HG02623 (cell line): Measurements from ENCODE around the gene NUDT2.

Experiments
- ATAC-seq: cut with Tn5 transposase; IDR thresholded peaks from one replicate; pipeline ENCODE4 v1.9.1; 2021; ENCODE audit warnings: moderate library complexity; ENCODE audit not compliant: unreplicated experiment

The NUDT2 gene

GRCh38 chr9:34370335-34370969 is 41.1 kb downstream of the NUDT2 start:
- ATAC-seq: no peak

DNA sequence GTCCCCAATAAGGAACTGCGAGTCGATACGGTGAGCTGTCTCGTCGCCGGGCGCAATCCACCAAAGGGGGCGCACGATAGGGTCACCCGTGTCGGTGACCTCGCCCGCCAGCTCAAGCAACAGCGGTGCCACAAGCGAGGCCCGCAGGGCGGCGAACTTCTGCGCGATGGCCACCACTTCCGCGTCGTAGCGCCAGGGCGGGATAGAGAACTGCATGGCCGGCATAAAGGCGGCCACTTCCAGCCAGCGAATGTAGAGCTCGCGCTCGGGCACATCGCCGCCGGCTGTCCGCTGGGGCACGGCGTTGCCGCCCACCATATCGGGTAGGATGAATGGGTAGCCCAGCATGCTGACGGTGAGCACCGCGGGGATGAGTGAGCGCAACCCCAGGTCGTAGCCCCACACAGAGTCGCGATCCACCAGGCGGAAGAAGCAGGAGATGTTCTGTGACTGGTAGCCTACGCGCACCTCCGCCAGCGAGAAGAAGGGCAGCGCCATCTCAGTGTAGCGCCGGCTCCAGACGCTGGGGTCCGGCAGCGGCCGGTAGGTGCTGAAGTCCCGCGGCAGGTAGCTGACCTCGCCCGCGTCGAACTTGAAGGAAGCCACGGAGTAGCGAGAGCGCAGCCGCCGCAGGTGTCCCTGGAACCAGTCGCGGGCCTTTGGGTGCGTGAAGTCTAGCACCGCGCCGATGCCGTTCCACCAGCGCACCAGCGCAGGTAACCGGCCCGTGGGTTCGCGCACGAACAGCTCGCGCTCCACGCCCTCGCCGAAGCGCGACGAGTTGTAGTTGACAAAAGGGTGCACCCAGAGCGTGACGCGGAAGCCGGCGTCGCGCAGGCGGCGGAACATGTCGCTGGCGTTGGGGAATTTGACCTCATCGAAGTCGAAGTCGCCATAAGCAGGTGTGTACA is 41.9 kb downstream of the NUDT2 start:
- ATAC-seq: no peak

DNA sequence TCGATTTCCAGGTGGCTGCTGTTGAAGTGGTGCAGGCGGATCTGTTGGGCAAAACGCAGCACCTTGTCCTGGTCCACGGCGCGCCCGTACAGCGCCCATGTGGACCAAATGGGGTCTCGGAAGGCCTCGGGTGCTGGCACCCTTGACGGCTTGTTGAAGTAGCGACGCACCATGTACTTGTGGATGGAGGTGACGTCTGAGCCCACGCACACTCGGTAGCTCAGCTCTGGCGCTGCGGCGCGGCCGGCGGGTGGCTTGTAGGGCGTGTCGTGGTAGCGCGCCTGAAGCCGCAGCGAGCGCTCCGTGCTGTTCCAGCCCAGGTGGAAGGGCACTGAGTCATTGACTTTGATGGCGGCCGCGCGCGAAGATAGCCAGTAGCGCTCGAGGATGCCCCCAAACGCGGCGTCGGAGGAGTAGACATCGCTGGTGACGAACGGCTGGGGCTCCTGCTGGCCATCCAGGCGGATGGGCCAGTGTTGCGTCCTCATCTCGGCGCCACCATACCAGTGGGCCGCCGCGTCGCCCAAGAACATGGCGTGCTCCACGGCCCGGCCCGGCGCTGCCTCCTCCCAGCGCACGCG is 42.6 kb downstream of the NUDT2 start:
- no peak for ATAC-seq

DNA sequence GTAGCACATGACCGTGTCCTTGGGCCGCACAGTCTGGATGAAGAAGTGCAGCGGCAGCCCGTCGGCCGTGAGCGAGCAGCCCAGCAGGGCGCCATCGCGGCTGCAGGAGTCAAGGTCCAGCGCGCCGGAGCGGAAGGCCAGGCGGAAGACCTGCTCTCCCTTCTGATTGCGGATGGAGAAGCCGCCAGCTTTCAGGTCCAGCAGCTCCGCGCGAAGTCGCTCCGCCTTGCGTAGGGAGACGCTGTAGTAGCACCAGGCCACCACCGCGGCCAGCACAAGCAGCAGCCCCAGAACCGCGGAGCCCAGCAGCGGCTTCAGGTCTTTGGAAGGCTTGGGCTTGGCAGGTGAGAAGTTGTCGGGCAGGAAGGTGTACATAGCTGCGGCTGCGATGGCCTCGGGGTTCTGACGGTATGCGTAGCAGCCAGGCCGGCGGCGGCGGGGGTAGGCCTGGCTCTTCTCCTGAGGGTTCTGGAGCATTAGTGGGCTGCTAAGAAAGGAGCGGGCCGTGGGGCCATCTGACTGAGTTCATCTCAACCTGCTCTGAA is 43.2 kb downstream of the NUDT2 start:
- no peak for ATAC-seq

- ATAC-seq: no peak
Observed at GRCh38 chr9:34373749-34374148, 44.4 kb downstream of the NUDT2 start.

- ATAC-seq: no peak
Observed at GRCh38 chr9:34374339-34374738, 45.0 kb downstream of the NUDT2 start.

DNA sequence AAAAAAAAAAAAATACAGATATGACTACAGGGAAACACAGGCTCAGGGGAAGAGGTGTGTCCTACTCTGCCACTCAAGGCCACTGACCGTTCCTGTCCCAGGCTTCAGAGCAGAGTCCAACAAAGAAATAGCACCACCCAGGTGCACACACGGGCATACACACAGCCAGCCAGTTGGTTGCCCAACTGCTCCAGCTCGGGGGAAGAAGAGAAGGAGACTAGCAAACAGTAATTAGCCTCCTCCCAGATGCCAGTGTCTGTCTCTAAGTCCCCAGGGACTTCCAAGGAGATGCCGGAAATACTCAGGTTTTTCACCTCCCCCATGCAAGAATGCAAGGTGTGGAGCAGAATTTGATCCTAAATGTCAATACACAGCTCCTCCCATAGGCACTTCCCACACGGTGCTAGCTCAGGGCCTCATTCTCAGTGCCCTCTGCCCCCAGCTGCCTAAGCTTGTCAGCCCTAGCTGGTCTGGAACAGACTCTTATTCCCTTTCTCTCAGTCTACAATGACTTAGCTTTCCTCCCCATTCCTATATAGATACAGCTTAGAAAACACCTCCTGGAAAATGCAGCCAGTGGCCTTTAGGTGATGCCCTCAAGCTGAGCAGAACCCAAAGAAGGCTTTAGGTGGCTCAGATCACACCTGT is 45.7 kb downstream of the NUDT2 start:
- no peak for ATAC-seq

GRCh38 chr9:34375901-34376595 is 46.7 kb downstream of the NUDT2 start:
- ATAC-seq: no peak

DNA sequence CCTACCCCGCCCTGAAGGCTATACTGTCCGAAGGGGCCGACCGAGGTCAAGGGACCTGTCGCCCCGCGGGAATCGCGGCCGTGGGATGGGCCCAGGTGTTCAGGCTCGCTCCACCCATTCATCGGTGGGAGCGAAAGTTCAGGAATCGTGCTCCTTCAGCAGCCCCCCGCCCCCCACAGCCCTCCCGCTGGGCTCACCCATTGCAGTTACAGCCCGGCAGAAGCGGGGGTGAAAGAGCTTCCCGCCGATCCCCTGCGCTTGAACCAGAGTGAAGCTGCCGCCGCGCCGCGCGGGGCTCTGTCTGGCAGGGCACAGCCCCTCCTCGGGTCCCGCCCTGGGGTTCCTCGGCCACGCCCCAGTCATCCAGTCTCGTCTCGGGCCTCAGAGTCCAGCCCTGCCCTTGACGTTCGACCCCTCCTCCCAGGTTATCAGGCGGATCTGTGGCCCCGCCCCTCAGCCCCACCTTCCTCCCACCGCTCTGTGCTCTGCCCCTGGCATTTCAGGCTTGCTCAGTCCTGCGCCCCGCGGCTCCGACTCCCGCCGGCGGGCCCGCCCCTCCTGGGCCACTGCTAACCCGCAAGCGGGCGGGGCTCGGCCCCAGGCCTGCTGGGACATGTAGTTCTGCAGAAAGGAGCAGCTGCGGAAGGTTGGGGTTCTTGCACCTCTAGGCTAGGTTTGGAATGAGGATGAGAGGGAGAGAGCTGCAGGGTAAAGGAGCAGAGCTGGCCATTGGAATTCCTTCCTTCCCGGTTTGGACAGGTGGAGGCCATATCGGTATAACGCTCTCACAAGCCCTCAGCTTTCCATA is 47.4 kb downstream of the NUDT2 start, which contains the start of gene MYORG:
MYORG (minus strand) TSS at position 303 of the 808 bp plus-strand sequence. CDS start 3,955 bp downstream, outside the sequence.
- ATAC-seq: peak; percentile 84

DNA sequence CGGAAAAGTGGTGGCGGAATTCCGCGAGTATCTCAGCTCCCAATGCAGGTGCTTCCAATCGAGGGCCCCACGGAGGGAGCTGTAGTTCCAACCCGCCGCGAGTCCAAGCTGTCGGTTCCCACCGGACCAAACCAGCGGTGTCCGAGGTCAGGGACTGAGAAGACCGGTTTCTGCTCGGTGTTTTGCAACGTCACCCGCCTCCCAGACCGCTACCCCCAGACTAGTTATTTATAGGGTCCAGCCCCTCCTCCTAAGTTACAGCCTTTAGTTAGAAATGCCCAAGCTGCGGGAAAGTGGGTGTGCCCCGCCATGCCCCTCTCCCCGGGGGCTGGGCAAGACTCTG is 48.0 kb downstream of the NUDT2 start:
- no peak for ATAC-seq

DNA sequence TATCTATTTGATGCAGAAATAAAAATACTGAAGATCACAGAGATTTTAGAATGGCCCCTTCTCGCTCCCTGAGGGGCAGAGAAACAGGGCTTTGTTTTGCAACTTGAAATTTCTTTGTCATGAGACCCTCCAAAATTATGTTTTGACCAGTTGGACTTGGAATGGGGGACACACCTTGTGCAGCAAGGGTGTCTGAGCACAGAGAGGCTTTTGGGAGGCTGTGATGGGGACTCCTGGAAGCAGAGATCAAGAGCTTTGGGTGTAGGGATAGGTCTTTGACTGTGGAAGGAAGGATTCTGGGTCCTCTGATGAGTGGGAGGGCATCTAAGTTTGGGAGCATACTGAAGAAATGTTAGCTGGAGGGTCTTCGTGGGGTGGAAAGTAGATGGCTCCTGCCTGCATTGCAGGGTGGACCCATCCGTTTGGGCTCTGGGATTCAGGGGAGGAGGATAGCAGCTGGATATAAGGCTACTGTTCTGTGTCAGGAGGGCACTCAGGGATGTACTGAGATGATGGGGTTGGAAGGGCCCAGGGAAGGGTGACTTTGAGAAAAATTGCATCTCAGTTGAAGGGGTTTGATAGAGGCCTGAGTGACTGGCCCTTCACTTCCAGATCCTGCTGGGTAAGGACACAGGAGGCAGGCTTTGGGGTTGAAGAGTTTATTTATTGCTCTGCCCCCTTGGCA is 49.1 kb downstream of the NUDT2 start:
- no peak for ATAC-seq

GRCh38 chr9:34379334-34380033 is 50.1 kb downstream of the NUDT2 start:
- ATAC-seq: no peak

DNA sequence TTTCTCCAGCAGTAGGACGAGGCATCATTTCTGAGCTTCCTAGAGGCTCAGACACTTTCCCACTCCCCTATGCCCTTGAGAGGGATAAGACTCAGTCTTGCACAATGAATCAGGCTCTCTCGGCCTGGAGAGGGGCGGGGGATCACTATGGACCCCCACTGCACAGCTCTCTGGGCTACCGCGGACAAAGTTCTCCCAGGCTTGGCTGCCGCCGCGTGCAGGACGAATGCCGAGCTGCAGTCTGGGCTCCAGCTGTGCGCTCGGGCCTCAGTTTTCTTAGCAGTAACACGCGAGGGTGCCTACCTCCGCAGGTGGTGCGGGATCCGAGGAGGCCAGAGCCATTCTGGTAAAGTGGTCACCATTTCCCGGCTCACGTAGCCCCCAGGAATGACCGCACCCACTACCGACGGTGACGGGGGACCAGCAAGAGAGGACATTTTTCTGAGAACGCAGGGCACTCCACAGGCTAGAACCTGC is 50.7 kb downstream of the NUDT2 start:
- ATAC-seq: no peak

DNA sequence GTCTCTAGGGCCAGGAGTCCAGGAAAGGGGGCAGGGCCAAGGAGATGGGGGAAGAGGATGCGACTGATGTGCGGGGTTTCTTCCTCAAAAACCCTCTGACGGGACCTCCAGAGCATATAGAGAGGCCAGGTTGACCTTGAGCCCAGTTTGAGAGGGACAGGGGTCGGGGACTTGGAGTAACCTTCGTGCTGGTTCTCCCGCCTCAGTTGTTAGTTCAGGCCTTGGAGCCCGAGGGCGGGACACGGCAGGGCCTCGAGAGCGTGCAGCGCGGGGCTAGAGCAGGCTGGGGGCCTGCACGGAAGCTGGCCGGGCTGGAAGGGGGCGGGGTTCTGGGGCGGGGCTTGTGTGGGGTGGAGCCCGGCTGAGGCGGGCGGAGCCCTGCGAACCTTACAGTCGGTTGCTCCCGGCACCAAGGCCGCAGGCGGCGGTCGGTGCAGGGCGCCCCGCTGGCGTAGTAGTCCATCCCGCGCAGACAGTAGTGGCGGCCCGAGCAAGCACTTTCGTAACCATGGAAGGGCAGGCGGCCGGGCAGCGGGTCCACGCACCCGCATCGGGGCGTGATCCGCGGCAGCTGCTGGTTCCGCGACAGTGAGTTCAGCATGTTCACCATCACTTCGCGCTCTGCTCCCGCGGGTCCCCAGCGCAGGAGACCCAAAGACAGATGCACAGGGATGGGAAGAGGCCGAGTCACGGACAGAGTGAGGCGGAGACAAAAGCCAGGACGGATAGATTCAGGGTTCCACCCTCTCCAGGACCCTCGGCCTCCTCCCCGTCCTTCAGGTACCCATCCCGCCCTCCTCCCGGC is 51.3 kb downstream of the NUDT2 start:
- peak; percentile 28 for ATAC-seq

DNA sequence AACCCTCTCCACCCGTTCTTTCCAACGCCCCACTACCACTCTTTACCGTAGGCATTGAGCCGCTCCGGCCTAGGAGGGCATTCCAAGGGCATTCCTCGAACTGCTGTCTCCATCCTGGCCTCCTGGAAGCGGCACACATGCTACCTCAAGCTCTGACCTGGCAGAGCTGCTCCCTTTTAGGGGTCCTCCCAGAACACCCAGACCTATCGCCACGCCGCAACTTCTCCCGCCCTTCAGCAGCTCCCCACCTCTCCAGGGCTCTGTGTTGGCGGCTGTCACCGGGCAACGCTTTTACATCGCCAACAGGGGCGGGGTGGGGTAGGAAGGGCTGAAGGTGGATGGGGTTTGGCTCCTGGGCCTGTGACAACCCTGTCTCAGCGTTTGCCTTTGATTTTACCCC is 52.0 kb downstream of the NUDT2 start:
- no peak for ATAC-seq

- ATAC-seq: no peak
Observed at GRCh38 chr9:34382054-34382453, 52.7 kb downstream of the NUDT2 start.

DNA sequence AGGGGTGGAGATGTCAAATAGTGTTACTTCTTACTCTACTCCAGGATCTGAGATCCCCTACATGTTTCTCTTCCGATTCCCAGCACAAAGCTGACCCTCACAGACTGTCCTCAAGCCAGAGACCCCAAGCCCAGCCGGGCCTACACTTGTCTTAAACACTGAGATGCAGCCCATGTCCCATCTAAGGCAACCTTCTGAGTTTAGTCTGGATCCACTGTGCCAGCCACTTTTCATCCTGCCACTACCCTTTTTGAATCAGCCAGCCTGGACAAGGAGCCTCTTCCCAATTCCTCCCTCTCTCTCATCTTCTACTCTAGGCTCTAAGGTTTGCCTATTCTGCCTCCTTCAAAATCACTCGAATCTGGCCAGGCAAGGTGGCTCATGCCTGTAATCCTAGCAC is 53.5 kb downstream of the NUDT2 start:
- ATAC-seq: no peak

GRCh38 chr9:34383904-34384303 is 54.5 kb downstream of the NUDT2 start:
- no peak for ATAC-seq
